ENCODE measurements around the gene ZNF548.

Gene ZNF548

DNA sequence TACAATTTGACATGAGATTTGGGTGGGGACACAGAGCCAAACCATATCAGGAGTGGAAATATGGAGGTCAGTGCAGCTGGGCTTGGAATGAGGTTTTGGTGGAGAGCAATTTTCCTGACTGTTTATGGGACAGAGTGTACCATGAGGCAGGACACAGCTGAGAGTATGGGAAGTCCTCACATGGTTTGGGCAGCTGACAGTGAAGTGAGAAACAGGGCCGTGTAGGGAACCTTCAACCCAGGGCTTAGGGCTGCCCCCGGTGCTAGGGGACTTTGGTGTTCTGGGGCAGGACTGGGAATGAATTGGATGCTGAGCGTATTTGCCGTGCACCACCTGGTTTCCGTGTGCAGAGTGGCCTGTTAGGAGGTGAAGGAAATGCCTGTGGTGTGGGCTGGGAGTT is 6.1 kb downstream of the ZNF548 start:
- in situ Hi-C loops (cut with MboI; ENCODE audit: low sequenced_read_pairs): no loop called here

DNA sequence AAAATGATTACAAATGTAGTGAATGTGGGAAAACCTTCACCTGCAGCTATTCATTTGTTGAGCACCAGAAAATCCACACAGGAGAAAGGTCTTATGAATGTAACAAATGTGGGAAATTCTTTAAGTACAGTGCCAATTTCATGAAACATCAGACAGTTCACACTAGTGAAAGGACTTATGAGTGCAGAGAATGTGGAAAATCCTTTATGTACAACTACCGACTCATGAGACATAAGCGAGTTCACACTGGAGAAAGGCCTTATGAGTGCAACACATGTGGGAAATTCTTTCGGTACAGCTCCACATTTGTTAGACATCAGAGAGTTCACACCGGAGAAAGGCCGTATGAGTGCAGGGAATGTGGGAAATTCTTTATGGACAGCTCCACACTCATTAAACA is 9.2 kb downstream of the ZNF548 start:
- in situ Hi-C loops (cut with MboI; ENCODE audit: low sequenced_read_pairs): no loop called here

DNA sequence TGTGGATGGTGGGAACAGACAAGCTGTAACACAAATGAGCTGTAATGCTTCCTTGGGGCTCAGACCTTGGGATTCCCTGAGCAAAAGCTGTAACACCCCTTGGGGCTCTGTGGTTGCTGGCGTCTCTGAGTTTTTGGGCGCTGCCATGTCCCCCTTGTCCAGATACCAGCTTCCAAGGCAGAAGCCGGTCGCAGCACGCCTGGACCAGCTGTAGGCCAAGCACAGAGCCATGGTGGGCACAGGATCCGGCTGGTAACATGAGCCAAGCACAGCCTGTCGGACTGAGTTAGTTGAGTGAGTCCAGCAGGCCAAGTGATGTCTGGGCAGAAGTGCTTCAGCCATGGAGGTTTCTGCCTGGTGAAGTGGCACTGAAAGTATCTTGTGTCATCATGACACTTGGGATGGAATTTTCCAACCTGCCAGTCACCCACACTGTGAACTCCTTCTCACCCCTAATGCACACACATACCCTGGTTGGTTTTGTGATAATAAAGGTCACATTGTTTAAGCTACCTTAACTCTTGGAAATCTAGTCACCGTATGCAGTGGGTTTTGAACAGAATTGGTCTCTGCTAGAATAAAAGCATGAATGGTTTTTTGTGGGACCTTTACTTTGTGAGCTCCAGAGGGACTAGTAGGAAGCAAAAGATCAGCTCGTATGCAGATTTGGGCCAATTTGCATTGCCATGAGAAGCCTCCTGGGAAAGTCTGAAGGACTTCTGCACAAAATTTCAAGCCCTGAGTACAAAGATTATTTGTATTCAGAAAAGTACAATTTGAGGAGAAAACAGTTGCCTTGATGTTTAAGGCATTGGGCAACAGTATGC is 14.3 kb downstream of the ZNF548 start:
- in situ Hi-C loops (cut with MboI; ENCODE audit: low sequenced_read_pairs): no loop called here

DNA sequence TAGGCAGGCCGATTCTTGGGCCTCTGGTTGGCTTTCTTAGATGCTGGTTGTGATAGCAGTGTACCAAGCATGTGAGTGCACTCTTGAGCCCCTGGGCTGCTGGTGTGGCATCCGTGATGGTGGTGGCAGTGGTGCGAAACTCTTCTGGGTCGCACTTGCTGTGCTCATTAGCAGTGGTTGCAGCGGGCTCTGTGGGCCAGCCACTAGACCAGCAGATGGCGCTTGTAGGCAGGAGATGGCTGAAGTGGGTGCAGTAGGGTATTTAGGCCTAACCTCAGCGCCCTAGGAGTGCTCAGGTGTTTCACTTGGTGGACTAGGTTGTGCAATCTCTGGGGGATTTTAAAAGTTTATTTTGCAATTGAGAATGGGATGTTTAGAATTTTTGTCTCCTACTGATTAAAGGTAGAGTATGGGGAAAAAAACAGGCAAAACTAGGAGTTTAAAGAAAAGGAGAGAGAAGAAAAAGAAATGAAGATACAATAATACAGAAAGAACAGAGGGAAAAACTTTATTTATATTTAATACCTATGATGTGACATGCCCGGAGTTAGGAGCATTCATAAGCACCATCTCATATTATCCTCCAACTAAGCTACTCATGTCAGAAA is 17.0 kb downstream of the ZNF548 start:
- in situ Hi-C loops (cut with MboI; ENCODE audit: low sequenced_read_pairs): no loop called here

DNA sequence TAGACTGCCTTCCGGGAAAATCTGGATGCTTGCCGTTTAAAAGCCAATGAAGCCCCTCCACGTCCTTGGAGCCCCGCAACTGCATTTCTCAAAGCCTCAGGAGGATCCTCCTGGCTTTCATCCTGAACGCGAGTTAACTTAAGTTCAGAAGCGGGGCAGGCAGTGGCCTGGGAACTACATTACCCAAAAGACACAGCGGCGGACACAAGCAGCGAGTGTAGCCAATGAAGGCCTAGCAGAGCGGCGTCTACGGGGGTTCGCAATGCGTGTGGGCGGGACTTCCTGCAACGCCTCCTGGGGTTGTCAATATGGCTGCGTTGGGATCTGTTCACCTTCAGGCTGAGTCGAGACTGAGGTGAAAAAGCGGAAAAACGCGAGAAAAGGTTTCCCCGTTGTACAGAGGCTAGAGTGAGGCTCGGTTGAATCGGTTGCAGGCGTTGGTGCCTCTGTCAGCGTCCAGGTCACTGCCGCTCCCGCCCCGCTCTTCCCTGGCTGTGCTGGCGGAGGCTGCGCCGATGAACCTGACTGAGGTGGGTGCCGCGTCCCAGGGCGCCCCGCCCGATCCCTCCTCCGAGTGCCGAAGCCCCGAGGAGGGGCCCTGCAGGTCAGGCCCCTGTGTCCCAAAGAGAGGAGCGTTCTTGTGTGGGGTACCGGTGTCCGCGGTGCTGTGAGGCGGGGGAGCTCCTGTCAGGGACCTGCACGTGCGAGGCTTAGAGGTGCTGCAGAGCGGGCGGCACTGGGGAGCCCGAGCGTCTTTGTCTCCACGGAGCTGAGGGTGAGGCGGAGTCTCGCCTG is 21.4 kb downstream of the ZNF548 start, which contains the start of gene ZNF17:
ZNF17 (plus strand) TSS at position 285 of the 795 bp plus-strand sequence. CDS start 2,455 bp downstream, outside the sequence.
- in situ Hi-C loops (cut with MboI; ENCODE audit: low sequenced_read_pairs): no loop called here

DNA sequence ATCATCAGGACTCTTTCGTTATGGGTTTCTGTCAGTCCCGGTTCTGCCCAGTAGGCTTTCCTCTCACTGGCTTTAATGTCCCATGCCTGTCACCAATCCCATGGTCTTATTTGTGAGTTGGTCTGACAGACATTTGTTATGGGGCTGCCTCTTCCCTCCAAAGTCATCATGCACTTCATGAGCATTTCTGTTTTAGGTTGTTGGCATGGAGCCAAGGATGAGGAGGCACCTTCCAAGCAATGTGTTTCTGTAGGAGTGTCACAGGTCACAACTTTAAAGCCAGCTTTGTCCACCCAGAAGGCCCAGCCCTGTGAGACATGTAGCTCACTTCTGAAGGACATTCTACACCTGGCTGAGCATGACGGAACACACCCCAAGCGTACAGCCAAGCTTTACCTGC is 29.8 kb downstream of the ZNF548 start:
- in situ Hi-C loops (cut with MboI; ENCODE audit: low sequenced_read_pairs): no loop called here

DNA sequence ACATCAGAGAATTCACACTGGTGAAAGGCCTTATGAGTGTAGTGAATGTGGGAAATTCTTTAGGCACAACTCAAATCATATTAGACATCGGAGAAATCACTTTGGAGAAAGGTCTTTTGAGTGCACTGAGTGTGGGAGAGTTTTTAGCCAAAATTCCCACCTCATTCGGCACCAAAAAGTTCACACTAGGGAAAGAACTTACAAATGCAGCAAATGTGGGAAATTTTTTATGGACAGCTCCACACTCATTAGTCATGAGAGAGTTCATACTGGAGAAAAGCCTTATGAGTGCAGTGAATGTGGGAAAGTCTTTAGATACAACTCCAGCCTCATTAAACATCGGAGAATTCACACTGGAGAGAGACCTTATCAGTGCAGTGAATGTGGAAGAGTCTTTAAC is 31.4 kb downstream of the ZNF548 start:
- in situ Hi-C loops (cut with MboI; ENCODE audit: low sequenced_read_pairs): no loop called here

DNA sequence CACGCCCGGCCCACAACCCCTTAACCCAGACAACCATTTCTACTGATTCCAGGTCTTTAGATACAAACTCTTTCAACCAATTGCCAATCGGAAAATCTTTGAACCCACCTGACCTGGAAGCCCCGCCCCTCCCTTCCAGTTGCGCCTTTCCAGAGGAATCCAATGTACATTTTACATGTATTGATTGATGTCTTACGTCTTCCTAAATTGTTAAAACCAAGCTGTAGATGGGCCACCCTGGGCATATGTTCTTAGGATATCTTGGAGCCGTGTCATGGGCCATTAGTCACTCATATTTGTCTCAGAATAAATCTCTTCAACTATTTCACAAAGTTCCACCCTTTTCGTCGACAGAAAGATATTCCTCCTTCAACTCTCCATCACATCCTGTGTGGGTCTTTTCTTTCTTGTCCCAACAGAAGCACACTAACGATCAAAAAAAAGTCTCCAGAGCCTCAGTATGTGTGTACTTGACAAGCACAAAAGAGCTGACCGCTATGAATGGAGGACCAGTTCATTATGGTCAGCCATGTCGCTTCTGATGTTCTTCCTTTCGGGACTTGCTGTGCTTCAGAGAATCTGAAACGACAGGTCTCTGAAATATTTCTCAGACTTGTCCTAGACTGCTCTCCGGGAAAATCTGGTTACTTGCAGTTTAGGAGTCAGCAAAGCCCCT is 44.9 kb downstream of the ZNF548 start:
- in situ Hi-C loops (cut with MboI; ENCODE audit: low sequenced_read_pairs): no loop called here

DNA sequence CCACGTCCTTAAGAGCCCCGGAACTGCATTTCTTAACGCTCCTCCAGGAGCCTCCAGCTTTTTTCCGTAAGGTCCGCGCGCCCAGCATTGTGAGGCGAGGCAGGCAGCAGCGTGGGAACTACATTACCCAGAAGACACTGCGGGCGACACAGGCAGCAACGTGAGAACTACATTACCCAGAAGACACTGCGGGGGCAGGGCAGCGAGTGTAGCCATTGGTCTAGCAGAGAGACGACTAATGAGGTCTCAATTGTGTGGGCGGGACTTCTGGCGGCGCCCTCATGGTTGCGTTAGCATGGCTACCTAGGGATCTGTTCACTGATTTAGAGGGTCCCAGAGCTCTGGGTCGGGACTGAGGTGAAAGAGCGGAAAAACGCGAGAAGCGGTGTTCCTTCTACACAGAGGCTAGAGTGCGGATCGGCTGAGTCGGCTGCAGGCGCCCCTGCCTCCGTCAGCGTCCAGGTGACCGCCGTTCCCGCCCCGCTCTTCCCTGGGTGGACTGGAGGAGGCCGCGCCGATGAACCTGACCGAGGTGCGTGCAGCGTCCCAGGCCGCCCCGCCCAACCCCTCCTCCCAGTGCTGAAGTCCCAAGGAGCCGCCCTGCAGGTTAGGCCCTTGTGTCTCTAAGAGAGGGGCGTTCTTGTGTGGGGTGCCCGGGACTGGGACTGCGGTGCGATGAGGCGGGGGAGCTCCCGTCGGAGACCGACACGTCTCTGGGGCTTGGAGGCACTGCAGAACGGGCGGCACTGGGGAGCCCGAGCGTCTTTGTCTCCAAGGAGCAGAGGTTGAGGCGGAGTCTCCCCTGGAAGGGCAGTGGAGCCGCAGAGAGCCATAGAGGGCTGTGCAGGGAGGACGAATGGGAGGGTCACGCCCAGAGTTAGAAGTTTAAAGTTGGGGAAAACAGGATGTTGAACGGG is 45.7 kb downstream of the ZNF548 start, which contains the start of gene ZNF749:
ZNF749 (plus strand) TSS at position 264 of the 917 bp plus-strand sequence; CDS start at position 518, 254 bp downstream.
- in situ Hi-C loops (cut with MboI; ENCODE audit: low sequenced_read_pairs): no loop called here

DNA sequence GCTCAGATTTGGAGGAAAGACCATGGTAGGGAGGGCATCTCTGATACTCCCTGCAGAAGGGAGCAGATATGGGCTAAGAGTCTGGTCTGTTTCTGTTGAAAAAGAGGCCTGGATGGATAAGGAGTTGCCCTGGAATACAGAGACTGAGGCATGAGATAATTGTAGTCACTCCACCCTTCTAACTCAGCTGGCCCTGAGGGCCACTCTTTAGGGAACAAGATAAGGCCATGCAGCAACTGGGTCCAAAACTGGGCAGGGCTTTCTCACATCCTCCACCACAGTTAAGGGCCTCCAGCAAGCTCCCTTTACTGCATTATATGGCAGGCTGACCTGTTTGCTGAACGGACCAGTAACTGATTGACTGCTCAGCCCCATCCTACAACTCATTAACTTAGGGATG is 46.8 kb downstream of the ZNF548 start:
- in situ Hi-C loops (cut with MboI; ENCODE audit: low sequenced_read_pairs): no loop called here

DNA sequence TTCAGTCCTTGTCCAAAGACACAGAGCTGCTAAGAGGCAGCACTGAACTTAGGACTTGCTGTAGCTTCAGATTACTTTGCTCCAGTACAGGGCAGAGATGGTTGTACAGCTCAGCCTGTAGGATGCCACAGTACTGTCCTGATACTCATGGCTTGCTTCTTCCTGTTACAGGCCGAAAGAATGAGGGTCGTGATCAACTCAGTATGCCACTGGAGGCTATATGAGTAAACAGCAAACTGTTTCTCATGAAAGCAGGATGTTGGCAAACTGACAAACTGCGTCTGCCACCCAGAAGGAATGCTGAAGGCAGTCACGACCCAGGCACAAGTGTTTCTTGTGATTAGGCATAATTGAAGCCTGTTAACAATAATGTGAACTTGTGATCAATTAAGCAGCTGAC is 48.3 kb downstream of the ZNF548 start:
- in situ Hi-C loops (cut with MboI; ENCODE audit: low sequenced_read_pairs): no loop called here

DNA sequence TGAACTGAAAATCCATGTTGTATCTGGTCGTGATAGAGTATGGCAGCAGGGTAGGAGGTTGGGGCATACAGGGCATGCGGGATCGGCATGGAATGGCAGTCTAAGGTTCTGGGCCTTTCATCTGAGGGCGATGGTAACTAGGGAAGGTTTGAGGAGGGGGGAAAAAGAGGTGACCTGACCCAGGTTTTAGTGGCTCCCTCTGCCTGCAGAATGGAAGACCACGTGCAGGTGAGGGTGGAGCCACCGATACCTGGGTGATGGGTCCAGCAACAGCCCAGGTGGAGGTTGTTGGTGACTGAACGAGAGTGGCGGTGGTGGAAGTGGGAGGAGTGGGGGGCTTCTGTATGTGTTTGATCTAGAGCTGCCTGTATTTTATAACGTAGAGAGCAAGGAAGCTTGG is 49.3 kb downstream of the ZNF548 start:
- in situ Hi-C loops (cut with MboI; ENCODE audit: low sequenced_read_pairs): no loop called here

DNA sequence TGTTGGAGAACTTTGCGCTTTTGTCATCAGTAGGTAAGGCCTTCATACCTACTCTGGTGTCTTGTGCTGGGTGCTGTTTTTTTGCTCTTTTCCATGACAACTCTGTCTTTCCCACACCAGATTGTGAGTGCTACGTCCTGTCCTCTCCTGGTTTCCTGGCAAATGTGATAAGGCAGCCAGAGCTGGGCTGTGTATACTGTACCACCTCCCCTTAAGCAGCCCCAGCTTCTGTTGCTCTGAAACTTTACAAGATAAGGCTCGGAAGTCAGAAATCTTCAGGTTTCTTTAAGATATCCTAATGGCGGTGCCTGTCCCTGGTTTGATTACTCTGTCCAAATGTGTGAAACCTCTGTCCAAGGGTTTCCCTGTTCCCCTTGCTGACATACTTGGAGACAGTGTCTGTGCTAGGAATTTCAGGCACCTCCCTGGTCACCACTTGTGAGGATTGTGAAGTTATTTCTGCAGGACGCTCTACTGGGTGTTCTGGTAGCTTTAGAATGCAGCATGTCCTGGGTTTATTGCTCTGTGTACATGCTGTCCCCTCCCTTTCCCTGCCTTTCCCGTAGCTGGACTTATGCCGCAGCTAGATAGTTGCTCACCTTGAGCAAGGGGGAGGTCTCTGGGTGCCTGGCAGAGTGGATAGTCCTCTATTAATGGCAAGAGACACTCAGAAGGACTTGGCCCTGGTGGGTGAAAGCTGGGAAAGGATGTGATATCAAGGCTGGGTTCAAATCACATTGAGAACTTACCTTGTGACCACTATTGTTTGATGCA is 52.5 kb downstream of the ZNF548 start:
- in situ Hi-C loops (cut with MboI; ENCODE audit: low sequenced_read_pairs): no loop called here

DNA sequence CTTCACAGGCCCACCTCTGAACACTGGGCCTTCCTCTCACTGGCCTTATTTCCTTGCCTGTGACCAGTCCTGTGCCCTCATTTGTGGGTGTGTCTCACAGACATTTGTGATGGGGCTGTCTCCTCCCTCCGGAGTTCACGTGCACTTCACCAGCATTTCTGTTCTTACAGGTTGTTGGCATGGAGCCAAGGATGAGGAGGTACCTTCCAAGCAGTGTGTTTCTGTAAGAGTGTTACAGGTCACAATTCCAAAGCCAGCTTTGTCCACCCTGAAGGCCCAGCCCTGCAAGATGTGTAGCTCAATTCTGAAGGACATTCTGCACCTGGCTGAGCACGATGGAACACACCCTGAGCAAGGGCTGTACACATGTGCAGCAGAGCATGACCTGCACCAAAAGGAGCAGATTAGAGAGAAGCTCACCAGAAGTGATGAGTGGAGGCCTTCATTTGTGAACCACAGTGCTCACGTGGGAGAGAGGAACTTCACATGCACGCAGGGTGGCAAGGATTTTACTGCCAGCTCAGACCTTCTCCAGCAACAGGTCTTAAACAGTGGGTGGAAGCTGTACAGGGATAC is 53.6 kb downstream of the ZNF548 start:
- in situ Hi-C loops (cut with MboI; ENCODE audit: low sequenced_read_pairs): no loop called here

DNA sequence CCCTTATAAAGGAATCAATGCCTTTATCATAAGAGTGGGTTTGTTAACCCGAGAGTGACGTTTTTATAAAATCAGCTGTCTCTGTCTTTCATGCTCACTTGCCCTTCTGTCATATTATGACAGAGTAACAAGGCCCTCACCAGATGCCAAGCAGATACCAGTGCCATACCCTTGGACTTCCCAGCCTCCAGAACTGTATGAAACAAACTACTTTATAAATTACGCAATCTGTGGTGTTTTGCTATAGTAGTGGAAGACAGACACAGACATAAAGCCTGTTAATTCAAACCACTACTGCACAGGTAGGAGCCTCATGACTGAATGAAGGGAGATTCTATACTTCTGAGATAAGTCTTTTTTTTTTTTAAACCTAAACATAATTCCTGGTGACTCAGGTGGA is 62.7 kb downstream of the ZNF548 start:
- in situ Hi-C loops (cut with MboI; ENCODE audit: low sequenced_read_pairs): no loop called here
